Keratinocyte (primary cell): ENCODE results near the gene LHPP. TPM values are rescaled to one million over a fixed set of nuclear protein-coding genes. Genes with fewer than 3 reads are reported as not detected.

Experiments
- DNase-seq: peaks from one replicate; pipeline ENCODE4 v3.0.0-alpha.2; 2011; ENCODE audit warnings: low read depth, missing footprints, low spot score
- FAIRE-seq: peaks from 2 replicates; lab custom pipeline; 2011; peaks lifted over from hg19 to GRCh38; lab: Jason Lieb, UNC
- H2AFZ ChIP-seq: 2 replicates; pipeline ENCODE4 v1.6.0; 2012; ENCODE audit warnings: low read length, control low read depth, inconsistent platforms; ENCODE audit not compliant: control insufficient read depth
- H3K27ac ChIP-seq: 2 replicates; pipeline ENCODE4 v1.5.1; 2011; ENCODE audit warnings: low read length; ENCODE audit not compliant: control insufficient read depth, insufficient read depth
- H3K27me3 ChIP-seq: 3 replicates; pipeline ENCODE4 v1.6.0; 2011; ENCODE audit warnings: low read length; ENCODE audit not compliant: control insufficient read depth, insufficient read depth; ENCODE audit errors: extremely low read depth
- H3K36me3 ChIP-seq, 2 experiments: 2 replicates in 1 of 2; 3 replicates in 1 of 2; pipeline ENCODE4 v1.5.1; 2011; ENCODE audit warnings: low read length in 2 of 2, mild to moderate bottlenecking in 1 of 2; ENCODE audit not compliant: control insufficient read depth in 2 of 2, insufficient read depth in 2 of 2; ENCODE audit errors: extremely low read depth in 1 of 2
- H3K4me1 ChIP-seq: 3 replicates; pipeline ENCODE4 v1.5.1; 2011; ENCODE audit warnings: low read length; ENCODE audit not compliant: control insufficient read depth, insufficient read depth; ENCODE audit errors: extremely low read depth
- H3K4me2 ChIP-seq: 3 replicates; pipeline ENCODE4 v1.6.0; 2011; ENCODE audit warnings: low read depth, low read length; ENCODE audit not compliant: control insufficient read depth, insufficient read depth; ENCODE audit errors: extremely low read depth
- H3K4me3 ChIP-seq, 3 experiments: fragments of 200-600 bp in 1 of 3; sonication (generic) in 1 of 3; 2 replicates in 2 of 3; 3 replicates in 1 of 3; pipeline ENCODE4 v1.5.1; 2011 to 2016; ENCODE audit warnings: low read length in 3 of 3, mild to moderate bottlenecking in 3 of 3, control low read depth in 2 of 3, inconsistent platforms in 1 of 3, low read depth in 1 of 3, mixed read lengths in 1 of 3, mixed run types in 1 of 3, moderate library complexity in 1 of 3; ENCODE audit not compliant: control insufficient read depth in 2 of 3, insufficient read depth in 2 of 3; ENCODE audit errors: extremely low read depth in 1 of 3
- H3K79me2 ChIP-seq: 2 replicates; pipeline ENCODE4 v1.6.0; 2012; ENCODE audit warnings: low read length; ENCODE audit not compliant: control insufficient read depth, insufficient read depth
- H3K9ac ChIP-seq: 3 replicates; pipeline ENCODE4 v1.6.0; 2011; ENCODE audit warnings: low read length; ENCODE audit not compliant: control insufficient read depth, insufficient read depth; ENCODE audit errors: extremely low read depth
- H3K9me1 ChIP-seq: 3 replicates; pipeline ENCODE4 v1.6.0; 2011; ENCODE audit warnings: low read length; ENCODE audit not compliant: control insufficient read depth, insufficient read depth; ENCODE audit errors: extremely low read depth
- H3K9me3 ChIP-seq: 2 replicates; pipeline ENCODE4 v1.5.1; 2012; ENCODE audit warnings: low read depth, low read length; ENCODE audit not compliant: control insufficient read depth
- H4K20me1 ChIP-seq: 3 replicates; pipeline ENCODE4 v1.6.0; 2011; ENCODE audit warnings: low read length; ENCODE audit not compliant: control insufficient read depth, insufficient read depth; ENCODE audit errors: extremely low read depth
- EZH2 ChIP-seq: IDR thresholded peaks from one replicate; pipeline ENCODE4 v1.6.1; 2012; ENCODE audit warnings: inconsistent platforms, mild to moderate bottlenecking, low read length, moderate library complexity
- dilution Hi-C: fragments of 300-500 bp; cut with MboI; formaldehyde crosslinking; loops from one replicate; pipeline ENCODE4 v1.7.0; 2020; ENCODE audit warnings: low sequenced_read_pairs; ENCODE audit not compliant: extremely low pct_ligation_motif_present
- polyA plus RNA-seq, 5 experiments: library from polyadenylated mRNA; depleted of rRNA in 3 of 5; stranded (reverse) in 3 of 5; stranded (forward) in 1 of 5; unstranded in 1 of 5; fragments of >200 nt; gene quantifications; 1 replicate in 1 of 5; 2 replicates in 3 of 5; 3 replicates in 1 of 5; pipeline versions ENCODE4 v1.2.1 to v1.2.3, GENCODE V29; 2011 to 2012; ENCODE audit warnings: missing spikeins in 2 of 5, low read depth in 1 of 5, low replicate concordance in 1 of 5
- TF ChIP-seq, protein P1 (sequence below), 3 experiments: IDR thresholded peaks in 1 of 3; conservative IDR thresholded peaks in 1 of 3; optimal IDR thresholded peaks in 1 of 3; 2 replicates in 2 of 3; 3 replicates in 1 of 3; pipeline versions ENCODE3 to v1.5.1; 2011; ENCODE audit warnings: low read length in 3 of 3, mild to moderate bottlenecking in 3 of 3, moderate library complexity in 2 of 3, control low read depth in 1 of 3, inconsistent platforms in 1 of 3; ENCODE audit not compliant: insufficient read depth in 2 of 3; ENCODE audit errors: extremely low read depth in 1 of 3

LHPP gene
- polyA plus RNA-seq, 1 donor (not counting 4 experiments of a cell fraction or from before 2014, with no cell fraction given): 13.1 TPM

GRCh38 chr10:124496620-124497019, 35.0 kb downstream of the LHPP start:
- no peaks in the 10 kb centered on the region for H3K27me3 ChIP-seq
- H3K4me2 ChIP-seq: no peak overlapping the region
- H3K9ac ChIP-seq: no peak overlapping the region
- FAIRE-seq (no peak), DNase-seq (no peak)
- dilution Hi-C loops: no loop called here
- TF ChIP-seq, protein P1, sequence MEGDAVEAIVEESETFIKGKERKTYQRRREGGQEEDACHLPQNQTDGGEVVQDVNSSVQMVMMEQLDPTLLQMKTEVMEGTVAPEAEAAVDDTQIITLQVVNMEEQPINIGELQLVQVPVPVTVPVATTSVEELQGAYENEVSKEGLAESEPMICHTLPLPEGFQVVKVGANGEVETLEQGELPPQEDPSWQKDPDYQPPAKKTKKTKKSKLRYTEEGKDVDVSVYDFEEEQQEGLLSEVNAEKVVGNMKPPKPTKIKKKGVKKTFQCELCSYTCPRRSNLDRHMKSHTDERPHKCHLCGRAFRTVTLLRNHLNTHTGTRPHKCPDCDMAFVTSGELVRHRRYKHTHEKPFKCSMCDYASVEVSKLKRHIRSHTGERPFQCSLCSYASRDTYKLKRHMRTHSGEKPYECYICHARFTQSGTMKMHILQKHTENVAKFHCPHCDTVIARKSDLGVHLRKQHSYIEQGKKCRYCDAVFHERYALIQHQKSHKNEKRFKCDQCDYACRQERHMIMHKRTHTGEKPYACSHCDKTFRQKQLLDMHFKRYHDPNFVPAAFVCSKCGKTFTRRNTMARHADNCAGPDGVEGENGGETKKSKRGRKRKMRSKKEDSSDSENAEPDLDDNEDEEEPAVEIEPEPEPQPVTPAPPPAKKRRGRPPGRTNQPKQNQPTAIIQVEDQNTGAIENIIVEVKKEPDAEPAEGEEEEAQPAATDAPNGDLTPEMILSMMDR (optimal IDR thresholded peaks at IDR 0.05 in 1 of 3, IDR thresholded peaks at IDR 0.05 in 1 of 3, conservative IDR thresholded peaks at IDR 0.05 in 1 of 3; ENCODE audit: extremely low read depth in 1 of 3, insufficient read depth in 2 of 3, low read length in 3 of 3): no peak
- no peak for TF ChIP-seq EZH2
- H3K79me2 ChIP-seq: no peaks in the 10 kb centered on the region
- H4K20me1 ChIP-seq: no peaks in the 10 kb centered on the region
- no peak overlapping the region for H2AFZ ChIP-seq
- no peak overlapping the region for H3K4me3 ChIP-seq
- H3K9me1 ChIP-seq: no peaks in the 10 kb centered on the region
- H3K27ac ChIP-seq: no peak overlapping the region
- H3K4me1 ChIP-seq: no peaks in the 10 kb centered on the region
- H3K36me3 ChIP-seq: peaks cover 0 to 11% of the 10 kb centered on the region in 2 experiments
- peaks cover 2% of the 10 kb centered on the region for H3K9me3 ChIP-seq

GRCh38 chr10:124497196-124497881, 35.7 kb downstream of the LHPP start:
- H4K20me1 ChIP-seq: no peaks in the 10 kb centered on the region
- no peaks in the 10 kb centered on the region for H3K79me2 ChIP-seq
- H2AFZ ChIP-seq: no peak overlapping the region
- TF ChIP-seq, protein P1 (optimal IDR thresholded peaks at IDR 0.05 in 1 of 3, IDR thresholded peaks at IDR 0.05 in 1 of 3, conservative IDR thresholded peaks at IDR 0.05 in 1 of 3; ENCODE audit: extremely low read depth in 1 of 3, insufficient read depth in 2 of 3, low read length in 3 of 3): no peak
- no peak for TF ChIP-seq EZH2
- H3K36me3 ChIP-seq: peaks cover 0 to 9% of the 10 kb centered on the region in 2 experiments
- FAIRE-seq (no peak), DNase-seq (no peak)
- no peaks in the 10 kb centered on the region for H3K9me1 ChIP-seq
- no peaks in the 10 kb centered on the region for H3K27me3 ChIP-seq
- no peak overlapping the region for H3K4me2 ChIP-seq
- H3K4me3 ChIP-seq: no peak overlapping the region
- no peaks in the 10 kb centered on the region for H3K4me1 ChIP-seq
- peaks cover 2% of the 10 kb centered on the region for H3K9me3 ChIP-seq
- no peak overlapping the region for H3K9ac ChIP-seq
- no peak overlapping the region for H3K27ac ChIP-seq
- dilution Hi-C loops: no loop called here
